Mesenchymal stem cell (in vitro differentiated cells and primary cell): ENCODE results near the gene SOX21.

Experiments
- DNase-seq: peaks from one replicate; pipeline ENCODE4 v3.0.0-alpha.2; 2013
- H2AFZ ChIP-seq: one replicate; pipeline ENCODE4 v1.6.1; 2013; ENCODE audit warnings: low read depth, mild to moderate bottlenecking, control low read depth, inconsistent platforms, low read length, moderate library complexity
- H2AK5ac ChIP-seq: 2 replicates; pipeline ENCODE4 v1.6.1; 2013; ENCODE audit warnings: low read length, moderate library complexity, mild to moderate bottlenecking, inconsistent platforms; ENCODE audit not compliant: severe bottlenecking
- H2BK120ac ChIP-seq: one replicate; pipeline ENCODE4 v1.6.1; 2013; ENCODE audit warnings: low read depth, mild to moderate bottlenecking, inconsistent platforms, low read length, moderate library complexity
- H2BK12ac ChIP-seq, 2 experiments: one replicate each; pipeline ENCODE4 v1.6.1; 2013; ENCODE audit warnings: inconsistent platforms in 2 of 2, low read length in 2 of 2, mild to moderate bottlenecking in 2 of 2, moderate library complexity in 2 of 2, control low read depth in 1 of 2
- H2BK15ac ChIP-seq: one replicate; pipeline ENCODE4 v1.6.1; 2013; ENCODE audit warnings: mild to moderate bottlenecking, low read depth, inconsistent platforms; ENCODE audit not compliant: poor library complexity, severe bottlenecking
- H2BK5ac ChIP-seq: 2 replicates; pipeline ENCODE4 v1.6.1; 2013; ENCODE audit warnings: low read depth, mild to moderate bottlenecking, low read length, control low read depth, inconsistent platforms; ENCODE audit not compliant: poor library complexity, severe bottlenecking
- H3K14ac ChIP-seq, 2 experiments: one replicate each; pipeline ENCODE4 v1.6.1; 2013; ENCODE audit warnings: inconsistent platforms in 2 of 2, low read length in 2 of 2, control low read depth in 1 of 2, mild to moderate bottlenecking in 1 of 2, moderate library complexity in 1 of 2
- H3K18ac ChIP-seq, 2 experiments: one replicate each; pipeline ENCODE4 v1.6.1; 2013; ENCODE audit warnings: inconsistent platforms in 2 of 2, low read length in 2 of 2, control low read depth in 1 of 2, low read depth in 1 of 2, mild to moderate bottlenecking in 1 of 2
- H3K23ac ChIP-seq, 2 experiments: one replicate each; pipeline ENCODE4 v1.6.1; 2013; ENCODE audit warnings: inconsistent platforms in 2 of 2, low read length in 2 of 2, mild to moderate bottlenecking in 2 of 2, moderate library complexity in 2 of 2, control low read depth in 1 of 2
- H3K27ac ChIP-seq: 2 replicates; pipeline ENCODE4 v1.5.1; 2013; ENCODE audit warnings: mild to moderate bottlenecking, moderate library complexity, low read length, control low read depth, inconsistent platforms; ENCODE audit not compliant: poor library complexity, severe bottlenecking
- H3K27me3 ChIP-seq, 2 experiments: 2 replicates each; pipeline versions ENCODE4 v1.6.1 to v1.7.0; 2013; ENCODE audit warnings: low read length in 2 of 2, mild to moderate bottlenecking in 2 of 2, moderate library complexity in 2 of 2, control low read depth in 1 of 2, inconsistent platforms in 1 of 2; ENCODE audit not compliant: control insufficient read depth in 1 of 2, insufficient read depth in 1 of 2
- H3K36me3 ChIP-seq, 2 experiments: 2 replicates each; pipeline versions ENCODE4 v1.6.1 to v1.7.0; 2013; ENCODE audit warnings: low read length in 2 of 2, control low read depth in 1 of 2, inconsistent platforms in 1 of 2, low read depth in 1 of 2, mild to moderate bottlenecking in 1 of 2; ENCODE audit not compliant: insufficient read depth in 2 of 2, control insufficient read depth in 1 of 2
- H3K4ac ChIP-seq, 2 experiments: one replicate each; pipeline ENCODE4 v1.6.1; 2013; ENCODE audit warnings: inconsistent platforms in 2 of 2, low read length in 2 of 2, mild to moderate bottlenecking in 2 of 2, moderate library complexity in 2 of 2, control low read depth in 1 of 2, low read depth in 1 of 2
- H3K4me1 ChIP-seq: 2 replicates; pipeline ENCODE4 v1.6.1; 2013; ENCODE audit warnings: low read depth, low read length, control low read depth; ENCODE audit not compliant: control insufficient read depth, insufficient read depth
- H3K4me2 ChIP-seq: 2 replicates; pipeline ENCODE4 v1.6.1; 2013; ENCODE audit warnings: low read length, mild to moderate bottlenecking, inconsistent platforms; ENCODE audit not compliant: poor library complexity, severe bottlenecking
- H3K4me3 ChIP-seq, 2 experiments: 2 replicates each; pipeline versions ENCODE4 v1.5.1 to v1.7.0; 2013; ENCODE audit warnings: low read length in 2 of 2, mild to moderate bottlenecking in 2 of 2, control low read depth in 1 of 2, low read depth in 1 of 2; ENCODE audit not compliant: insufficient read depth in 1 of 2
- H3K79me1 ChIP-seq: replicated peaks from 2 replicates; pipeline ENCODE4 v1.6.1; 2013; ENCODE audit warnings: mild to moderate bottlenecking, control low read depth, low read length, inconsistent platforms; ENCODE audit not compliant: poor library complexity, severe bottlenecking
- H3K9ac ChIP-seq: 2 replicates; pipeline ENCODE4 v1.7.0; 2013; ENCODE audit warnings: mild to moderate bottlenecking, low read length, moderate library complexity
- H3K9me3 ChIP-seq: 2 replicates; pipeline ENCODE4 v1.7.0; 2013; ENCODE audit warnings: mild to moderate bottlenecking, low read length; ENCODE audit not compliant: control insufficient read depth
- H4K8ac ChIP-seq: one replicate; pipeline ENCODE4 v1.6.1; 2013; ENCODE audit warnings: inconsistent platforms, mild to moderate bottlenecking, low read length, moderate library complexity
- H4K91ac ChIP-seq: one replicate; pipeline ENCODE4 v1.6.1; 2013; ENCODE audit warnings: mild to moderate bottlenecking, low read length, inconsistent platforms
- WGBS: methylation state at CpG from one replicate; pipeline ENCODE4 v1.1.7; 2013; ENCODE audit warnings: mixed read lengths; 5-methylcytosine and 5-hydroxymethylcytosine counted together

The SOX21 gene

GRCh38 chr13:94704377-94705080 lies 7.8 kb downstream of the SOX21 start:
- Histone ChIP-seq H3K27ac (no peak overlapping the region), H2AFZ (no peak overlapping the region), H3K4me3 (no peak overlapping the region), H3K79me1 (no peaks in the 10 kb centered on the region), H2BK12ac (no peak overlapping the region), H3K9ac (no peak overlapping the region), H3K4ac (no peak overlapping the region), H2AK5ac (no peak overlapping the region), H3K27me3 (peaks cover 99% of the 10 kb centered on the region in 2 experiments), H3K36me3 (no peaks in the 10 kb centered on the region), H2BK5ac (no peak overlapping the region), H3K9me3 (no peaks in the 10 kb centered on the region), H4K91ac (no peak overlapping the region), H3K14ac (no peak overlapping the region), H3K4me2 (no peak overlapping the region), H4K8ac (no peak overlapping the region), H3K18ac (no peak overlapping the region), H3K23ac (no peak overlapping the region), H2BK120ac (no peak overlapping the region), H3K4me1 (peaks cover 14% of the 10 kb centered on the region), H2BK15ac (no peak overlapping the region)
- 7% methylated on average over 6 of the region's 24 CpGs for WGBS
- DNase-seq: no peak

DNA sequence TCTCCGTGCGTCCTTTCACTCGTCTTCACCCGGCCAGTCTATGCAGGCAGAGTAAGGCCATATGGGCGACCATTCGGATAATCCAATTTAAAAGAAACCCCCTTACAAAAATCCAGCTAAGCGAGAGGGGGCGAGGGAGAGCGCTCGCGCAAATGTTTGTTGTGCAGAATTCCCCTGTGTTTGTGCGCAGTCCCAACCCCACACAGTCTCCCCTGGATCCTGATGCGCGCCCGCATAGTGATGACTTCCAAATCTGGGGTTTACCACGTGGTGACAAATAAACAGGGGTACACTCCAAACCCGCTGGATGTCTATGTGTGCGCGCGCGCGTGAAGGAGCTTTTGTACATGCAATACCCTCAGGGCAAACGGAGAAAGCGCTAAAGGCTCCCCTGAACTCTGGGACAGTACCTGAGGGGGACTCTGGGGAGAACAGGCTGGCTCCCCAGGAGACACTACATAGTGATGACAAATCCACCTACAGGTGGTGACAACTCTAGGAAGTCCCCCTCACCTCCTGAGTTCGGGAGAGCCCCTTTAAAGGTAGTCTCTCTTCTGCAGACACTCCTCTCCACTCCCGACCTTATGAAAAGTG lies 8.5 kb downstream of the SOX21 start:
- Histone ChIP-seq H3K27ac (no peak overlapping the region), H3K4me1 (peaks cover 14% of the 10 kb centered on the region), H3K14ac (no peak overlapping the region), H3K4me2 (no peak overlapping the region), H2BK5ac (no peak overlapping the region), H2BK15ac (no peak overlapping the region), H4K8ac (no peak overlapping the region), H3K4me3 (no peak overlapping the region), H2AK5ac (no peak overlapping the region), H3K27me3 (peaks cover 99 to 100% of the 10 kb centered on the region in 2 experiments), H3K79me1 (no peaks in the 10 kb centered on the region), H3K23ac (no peak overlapping the region), H2BK12ac (no peak overlapping the region), H3K36me3 (no peaks in the 10 kb centered on the region), H3K9me3 (no peaks in the 10 kb centered on the region), H3K4ac (no peak overlapping the region), H4K91ac (no peak overlapping the region), H3K18ac (no peak overlapping the region), H2AFZ (no peak overlapping the region), H2BK120ac (no peak overlapping the region), H3K9ac (no peak overlapping the region)
- WGBS: 18% methylated on average over 26 of the region's 26 CpGs
- DNase-seq: no peak

DNA sequence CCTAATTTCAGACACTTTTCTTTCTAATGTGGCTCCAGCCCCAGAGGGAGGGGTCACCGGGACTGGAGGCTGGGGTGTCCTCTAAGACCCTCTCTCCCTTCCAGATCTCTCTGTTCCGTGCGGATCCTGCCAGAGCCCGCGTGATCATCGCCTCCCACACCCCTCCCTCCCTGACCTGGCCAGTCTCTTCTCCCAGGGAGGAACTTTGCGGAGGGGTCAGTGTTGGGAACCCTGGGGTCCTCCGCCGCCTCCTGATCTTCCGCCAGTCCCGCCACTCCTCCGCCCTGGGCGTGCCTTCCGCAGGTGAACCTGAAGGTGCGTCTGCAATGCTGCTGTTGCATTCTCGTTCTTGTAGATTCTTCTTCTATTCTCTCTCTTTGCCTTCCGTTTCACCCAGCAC lies 9.1 kb downstream of the SOX21 start:
- WGBS: 6% methylated on average over 17 of the region's 17 CpGs
- Histone ChIP-seq H2BK5ac (no peak overlapping the region), H3K14ac (no peak overlapping the region), H4K8ac (no peak overlapping the region), H2BK15ac (no peak overlapping the region), H2AK5ac (no peak overlapping the region), H3K4ac (no peak overlapping the region), H3K9me3 (no peaks in the 10 kb centered on the region), H3K9ac (no peak overlapping the region), H4K91ac (no peak overlapping the region), H3K4me1 (peaks cover 14% of the 10 kb centered on the region), H2AFZ (no peak overlapping the region), H3K36me3 (no peaks in the 10 kb centered on the region), H3K27ac (no peak overlapping the region), H2BK120ac (no peak overlapping the region), H3K27me3 (peaks cover 99% of the 10 kb centered on the region in 2 experiments), H3K23ac (no peak overlapping the region), H3K18ac (no peak overlapping the region), H3K79me1 (no peaks in the 10 kb centered on the region), H2BK12ac (no peak overlapping the region), H3K4me2 (no peak overlapping the region), H3K4me3 (no peak overlapping the region)
- no peak for DNase-seq

DNA sequence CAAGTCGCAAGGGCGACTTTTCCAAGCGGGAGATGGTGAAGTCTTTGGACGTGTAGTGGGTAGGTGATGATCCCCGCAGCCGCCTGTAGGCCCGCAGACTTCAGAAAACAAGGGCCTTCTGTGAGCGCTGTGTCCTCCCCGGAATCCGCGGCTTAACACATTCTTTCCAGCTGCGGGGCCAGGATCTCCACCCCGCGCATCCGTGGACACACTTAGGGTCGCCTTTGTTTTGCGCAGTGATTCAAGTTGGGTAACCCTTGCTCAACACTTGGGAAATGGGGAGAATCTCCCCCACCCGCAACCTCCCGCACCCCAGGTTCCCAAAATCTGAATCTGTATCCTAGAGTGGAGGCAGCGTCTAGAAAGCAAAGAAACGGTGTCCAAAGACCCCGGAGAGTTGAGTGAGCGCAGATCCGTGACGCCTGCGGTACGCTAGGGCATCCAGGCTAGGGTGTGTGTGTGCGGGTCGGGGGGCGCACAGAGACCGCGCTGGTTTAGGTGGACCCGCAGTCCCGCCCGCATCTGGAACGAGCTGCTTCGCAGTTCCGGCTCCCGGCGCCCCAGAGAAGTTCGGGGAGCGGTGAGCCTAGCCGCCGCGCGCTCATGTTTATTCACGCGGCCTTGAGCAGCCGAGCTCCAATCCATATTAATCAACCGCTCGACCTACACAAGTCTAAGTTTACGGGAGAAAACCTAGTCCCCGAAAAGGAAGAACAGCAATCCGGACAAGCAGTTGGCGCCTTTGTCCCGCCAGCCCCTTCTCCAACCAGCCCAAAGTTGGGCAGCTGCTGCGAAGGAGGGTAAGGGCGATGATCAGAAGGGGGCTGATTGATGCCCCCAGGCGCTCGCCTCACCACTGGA lies 9.9 kb downstream of the SOX21 start:
- Histone ChIP-seq H2AK5ac (no peak overlapping the region), H3K23ac (peak overlapping the region in 1 of 2 experiments; percentile 74), H4K8ac (no peak overlapping the region), H3K18ac (no peak overlapping the region), H2BK12ac (no peak overlapping the region), H3K9ac (no peak overlapping the region), H3K4me1 (peaks cover 9% of the 10 kb centered on the region), H2BK5ac (no peak overlapping the region), H2BK120ac (no peak overlapping the region), H4K91ac (no peak overlapping the region), H3K27ac (no peak overlapping the region), H3K14ac (no peak overlapping the region), H3K36me3 (no peaks in the 10 kb centered on the region), H2BK15ac (no peak overlapping the region), H2AFZ (no peak overlapping the region), H3K4ac (no peak overlapping the region), H3K4me3 (no peak overlapping the region), H3K9me3 (no peaks in the 10 kb centered on the region), H3K79me1 (no peaks in the 10 kb centered on the region), H3K27me3 (peaks cover 95 to 99% of the 10 kb centered on the region in 2 experiments), H3K4me2 (no peak overlapping the region)
- 14% methylated on average over 49 of the region's 60 CpGs for WGBS
- no peak for DNase-seq
